K562 (cell line): ENCODE measurements around the gene ZBTB9. TPM values are rescaled to one million over a fixed set of nuclear protein-coding genes. Genes with fewer than 3 reads are reported as not detected.

Source experiments
- MAFF ChIP-seq: IDR thresholded peaks from 2 replicates; pipeline ENCODE4 v1.6.1; 2012; ENCODE audit warnings: low read length, improper control_type of control experiment
- POLR2G ChIP-seq: fragments of 200-400 bp; formaldehyde crosslinking; IDR thresholded peaks from 2 replicates; pipeline ENCODE4 v1.6.1; 2017; ENCODE audit warnings: low read depth, mild to moderate bottlenecking, antibody characterized with exemption, low read length, moderate library complexity
- THAP12 ChIP-seq: fragments of 250-450 bp; sonication (Bioruptor Pico); IDR thresholded peaks from 2 replicates; pipeline ENCODE4 v1.9.0; 2021; ENCODE audit warnings: mild to moderate bottlenecking, inconsistent platforms
- ZFP91 ChIP-seq: sonication (generic); formaldehyde crosslinking; IDR thresholded peaks from 2 replicates; pipeline ENCODE4 v1.8.0; 2022; ENCODE audit warnings: mild to moderate bottlenecking, missing genetic modification reagents
- ZKSCAN3 ChIP-seq: fragments of 250-450 bp; sonication (Bioruptor Pico); IDR thresholded peaks from 2 replicates; pipeline ENCODE4 v1.4.0; 2020
- polyA plus RNA-seq, 8 experiments: library from polyadenylated mRNA; depleted of rRNA in 4 of 8; stranded (reverse) in 5 of 8; unstranded in 3 of 8; fragments of >200 nt; fragmentation: Nextera tagmentation in 2 of 8; fragmentation: Illumina TruSeq in 1 of 8; extraction: Ambion mirVana in 2 of 8; extraction: Trizol in 1 of 8; gene quantifications; 2 replicates each; pipeline versions ENCODE4 v1.2.1 to v1.2.3, GENCODE V29; 2011 to 2014; ENCODE audit warnings: inconsistent platforms in 1 of 8, missing spikeins in 1 of 8
- total RNA-seq, 7 experiments: library from RNA; depleted of rRNA in 6 of 7; stranded (reverse); fragments of >200 nt in 6 of 7; fragmentation: Illumina TruSeq in 2 of 7; extraction: Trizol in 2 of 7; gene quantifications; 2 replicates each; pipeline versions ENCODE4 v1.2.1 to v1.2.3, GENCODE V29; 2011 to 2021; ENCODE audit warnings: low replicate concordance in 1 of 7

The ZBTB9 gene
- total and polyA plus RNA-seq, 9 of the 15 experiments (the other 6 are each of a cell fraction or from before 2014, with no cell fraction given), result 1.9 to 19.5 (median 10.4) TPM

GRCh38 chr6:33417128-33417902 lies 37.1 kb upstream of the ZBTB9 start (continued):
- TF ChIP-seq MAFF (no peak), ZFP91 (CRISPR knock-in tag) (no peak), THAP12 (CRISPR knock-in tag) (no peak), POLR2G (0 out of 2 replicates have a peak, but pooled peaks have one; percentile 9), ZKSCAN3 (no peak)
- TF ChIP-seq, all 486 proteins: peak for 44
